H54 (cell line): ENCODE results near the gene GGT1.

ENCODE experiments used
- DNase-seq: peaks from one replicate; pipeline ENCODE4 v3.0.0; 2011; ENCODE audit warnings: low spot score, mixed read lengths; ENCODE audit not compliant: insufficient read length
- FAIRE-seq: peaks from 3 replicates; lab custom pipeline; 2011; peaks lifted over from hg19 to GRCh38; lab: Jason Lieb, UNC
- POLR2A ChIP-seq: IDR thresholded peaks from 2 replicates; pipeline ENCODE4 v1.6.1; 2011; ENCODE audit warnings: low read depth, mild to moderate bottlenecking, low read length

The GGT1 gene

GRCh38 chr22:24578355-24579257 is 24.4 kb upstream of the GGT1 start:
- DNase-seq = no peak
- TF ChIP-seq POLR2A = no peak
- FAIRE-seq = no peak

GRCh38 chr22:24579258-24579601 is 23.8 kb upstream of the GGT1 start:
- no peak for TF ChIP-seq POLR2A
- no peak for DNase-seq
- FAIRE-seq = no peak

- no peak for TF ChIP-seq POLR2A
- DNase-seq = no peak
- no peak for FAIRE-seq
These were observed 22.7 kb upstream of the GGT1 start for GRCh38 chr22:24580276-24580675.

- FAIRE-seq (no peak), DNase-seq (no peak)
- no peak for TF ChIP-seq POLR2A
These were observed 20.8 kb upstream of the GGT1 start for GRCh38 chr22:24582056-24582814.

GRCh38 chr22:24583221-24584165 is 19.5 kb upstream of the GGT1 start:
- no peak for DNase-seq
- FAIRE-seq = no peak
- no peak for TF ChIP-seq POLR2A

- FAIRE-seq (no peak), DNase-seq (no peak)
- TF ChIP-seq POLR2A = no peak
These were observed 18.7 kb upstream of the GGT1 start for GRCh38 chr22:24584166-24584790.

- no peak for DNase-seq
- TF ChIP-seq POLR2A = no peak
- no peak for FAIRE-seq
These were observed 18.1 kb upstream of the GGT1 start for GRCh38 chr22:24584871-24585411.

- TF ChIP-seq POLR2A = no peak
- DNase-seq (no peak), FAIRE-seq (no peak)
These were observed 17.5 kb upstream of the GGT1 start for GRCh38 chr22:24585461-24585860.

- TF ChIP-seq POLR2A = no peak
- DNase-seq (no peak), FAIRE-seq (no peak)
These were observed 17.0 kb upstream of the GGT1 start for GRCh38 chr22:24585927-24586546.

- TF ChIP-seq POLR2A = no peak
- FAIRE-seq (no peak), DNase-seq (no peak)
These were observed 15.7 kb upstream of the GGT1 start for GRCh38 chr22:24587251-24587650.

- DNase-seq = no peak
- TF ChIP-seq POLR2A = no peak
- FAIRE-seq = no peak
These were observed 15.0 kb upstream of the GGT1 start for GRCh38 chr22:24587948-24588347.

GRCh38 chr22:24588381-24588756 is 14.6 kb upstream of the GGT1 start:
- FAIRE-seq (no peak), DNase-seq (no peak)
- TF ChIP-seq POLR2A = no peak
